HEK293T (cell line): ENCODE measurements around the gene NPLOC4.

Experiments
- CTCF ChIA-PET: fragments of 350-600 bp; formaldehyde crosslinking; extraction: SDS; loops from one replicate; lab custom pipeline; 2021; ENCODE audit warnings: antibody characterized with exemption, inconsistent platforms; lab: Yijun Ruan, JAX
- POLR2A ChIA-PET: fragments of 350-600 bp; formaldehyde crosslinking; extraction: SDS; loops from one replicate; lab custom pipeline; 2020; ENCODE audit warnings: antibody characterized with exemption, inconsistent platforms; lab: Yijun Ruan, JAX
- DNase-seq: peaks from one replicate; pipeline ENCODE4 v3.0.0; 2012; ENCODE audit warnings: mixed read lengths; ENCODE audit errors: extremely low spot score
- ARNT ChIP-seq: fragments of 450-650 bp; IDR thresholded peaks from 2 replicates; pipeline ENCODE4 v1.6.1; 2017; ENCODE audit warnings: mild to moderate bottlenecking
- BHLHE40 ChIP-seq: fragments of 450-650 bp; IDR thresholded peaks from 2 replicates; pipeline ENCODE4 v1.6.1; 2016; ENCODE audit warnings: mild to moderate bottlenecking, moderate library complexity, borderline replicate concordance
- CTBP1 ChIP-seq: fragments of 450-650 bp; IDR thresholded peaks from 2 replicates; pipeline ENCODE4 v1.6.1; 2016; ENCODE audit warnings: borderline replicate concordance
- ELF4 ChIP-seq: fragments of 450-650 bp; IDR thresholded peaks from 2 replicates; pipeline ENCODE4 v1.6.1; 2017; ENCODE audit warnings: antibody characterized with exemption
- FOXA1 ChIP-seq: fragments of 450-650 bp; IDR thresholded peaks from 2 replicates; pipeline ENCODE4 v1.6.1; 2016; ENCODE audit warnings: mild to moderate bottlenecking
- FOXK2 ChIP-seq: fragments of 450-650 bp; IDR thresholded peaks from 2 replicates; pipeline ENCODE4 v1.6.1; 2016; ENCODE audit warnings: mild to moderate bottlenecking
- FOXM1 ChIP-seq: fragments of 450-650 bp; IDR thresholded peaks from 2 replicates; pipeline ENCODE4 v1.6.1; 2017; ENCODE audit warnings: mild to moderate bottlenecking, borderline replicate concordance
- HDGF ChIP-seq: fragments of 450-650 bp; IDR thresholded peaks from 2 replicates; pipeline ENCODE4 v1.6.1; 2017; ENCODE audit warnings: antibody characterized with exemption, borderline replicate concordance
- L3MBTL2 ChIP-seq: fragments of 450-650 bp; conservative IDR thresholded peaks from 2 replicates; pipeline ENCODE4 v1.6.1; 2016; ENCODE audit warnings: mild to moderate bottlenecking
- LEF1 ChIP-seq: fragments of 450-650 bp; IDR thresholded peaks from 2 replicates; pipeline ENCODE4 v1.6.1; 2017; ENCODE audit warnings: mild to moderate bottlenecking, borderline replicate concordance
- NFRKB ChIP-seq: fragments of 450-650 bp; IDR thresholded peaks from 2 replicates; pipeline ENCODE4 v1.6.1; 2016; ENCODE audit warnings: mild to moderate bottlenecking, moderate library complexity
- PKNOX1 ChIP-seq: fragments of 450-650 bp; IDR thresholded peaks from 2 replicates; pipeline ENCODE4 v1.6.1; 2016
- SP1 ChIP-seq: fragments of 450-650 bp; IDR thresholded peaks from 2 replicates; pipeline ENCODE4 v1.6.1; 2017
- SUZ12 ChIP-seq: fragments of 450-650 bp; IDR thresholded peaks from 2 replicates; pipeline ENCODE4 v1.6.1; 2016; ENCODE audit warnings: mild to moderate bottlenecking
- TARDBP ChIP-seq: fragments of 450-650 bp; IDR thresholded peaks from 2 replicates; pipeline ENCODE4 v1.6.1; 2016
- ZNF384 ChIP-seq: fragments of 450-650 bp; IDR thresholded peaks from 2 replicates; pipeline ENCODE4 v1.6.1; 2016

The NPLOC4 gene

DNA sequence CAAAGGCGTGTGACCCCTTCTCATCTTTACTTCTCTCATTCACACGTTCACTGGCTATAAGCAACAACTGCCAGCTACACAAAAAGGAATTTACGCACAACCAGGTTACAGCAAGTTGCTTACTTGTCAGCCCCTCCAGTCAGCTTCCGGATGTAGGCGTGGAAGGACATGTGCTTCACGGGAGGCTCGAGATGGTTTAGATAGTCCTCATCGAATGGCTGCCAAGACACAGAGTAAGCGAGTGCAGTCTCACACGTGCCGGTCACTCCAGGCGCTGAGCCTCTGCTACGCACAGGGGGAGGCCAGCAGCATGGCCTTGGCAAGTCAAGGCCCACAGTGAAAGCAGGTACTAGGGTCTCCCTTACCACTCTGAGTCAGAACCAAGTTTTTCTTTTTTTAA lies 28.3 kb downstream of the NPLOC4 start:
- CTCF ChIA-PET = no interaction called here

DNA sequence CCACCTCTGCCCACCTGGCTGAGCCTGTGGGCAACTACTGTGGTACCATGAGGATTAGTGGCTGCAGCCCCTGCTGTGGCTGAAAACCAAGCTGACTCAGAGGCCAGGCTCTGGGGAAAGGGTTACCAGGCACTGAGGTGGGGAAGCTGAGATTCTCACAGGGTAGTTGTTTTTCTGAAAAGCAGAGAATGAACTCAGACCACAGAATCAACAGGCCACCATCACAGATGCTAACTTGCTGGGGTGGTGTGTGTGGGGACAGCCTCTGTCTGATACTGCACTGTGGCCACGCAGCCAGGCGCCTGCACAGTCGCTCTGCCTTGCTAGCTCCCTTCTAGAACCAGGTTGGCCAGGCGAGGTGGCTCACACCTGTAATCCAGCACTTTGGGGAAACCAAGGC lies 28.8 kb downstream of the NPLOC4 start:
- no peak for DNase-seq
- ChIA-PET POLR2A (interaction anchor here (1.1 to 1.5 kb wide), 2 partner anchors 28 to 59 kb away, joined by 3 read pairs; partner anchors contain the start of genes CCDC137 and OXLD1), CTCF (interaction anchor here (0.8 kb wide), 1 partner anchor 10 kb away, joined by 3 read pairs; no protein-coding TSS in a partner anchor)
- no peak for TF ChIP-seq LEF1

More for the DNA sequence above, 28.3 kb downstream of the NPLOC4 start:
- DNase-seq = no peak
- TF ChIP-seq ELF4 (no peak), SUZ12 (no peak), HDGF (no peak), CTBP1 (no peak), ZNF384 (no peak), BHLHE40 (no peak), SP1 (no peak), FOXK2 (no peak), NFRKB (no peak), ARNT (no peak), L3MBTL2 (no peak), PKNOX1 (no peak), FOXM1 (no peak), FOXA1 (no peak), LEF1 (no peak), TARDBP (no peak)
- POLR2A ChIA-PET = interaction anchor here (1.1 kb wide), 1 partner anchor 28 kb away, joined by 3 read pairs; no protein-coding TSS in a partner anchor

- TF ChIP-seq FOXK2 (no peak), FOXA1 (no peak), FOXM1 (no peak), PKNOX1 (no peak), CTBP1 (no peak), L3MBTL2 (no peak), TARDBP (no peak), NFRKB (no peak), SP1 (no peak), HDGF (no peak), ARNT (no peak), LEF1 (no peak), SUZ12 (no peak), ZNF384 (no peak)
- CTCF ChIA-PET = interaction anchor here (0.8 kb wide), 1 partner anchor 9 kb away, joined by 3 read pairs; no protein-coding TSS in a partner anchor
- POLR2A ChIA-PET = interaction anchor here (1.5 kb wide), 1 partner anchor 59 kb away, joined by 3 read pairs; the partner anchor contains the start of genes CCDC137 and OXLD1
- DNase-seq = no peak
Measured at GRCh38 chr17:81607431-81607830, 29.5 kb downstream of the NPLOC4 start.

- POLR2A ChIA-PET = no interaction called here
- TF ChIP-seq NFRKB (no peak), CTBP1 (no peak), ARNT (no peak), SUZ12 (no peak), PKNOX1 (no peak), FOXK2 (no peak), FOXM1 (no peak), BHLHE40 (no peak), SP1 (no peak), LEF1 (no peak)
- no peak for DNase-seq
- CTCF ChIA-PET = no interaction called here
Measured at GRCh38 chr17:81603846-81604610, 32.9 kb downstream of the NPLOC4 start.

GRCh38 chr17:81601525-81602120 lies 35.3 kb downstream of the NPLOC4 start:
- POLR2A ChIA-PET = interaction anchor here (0.8 to 1.4 kb wide), 2 partner anchors 35 to 49 kb away, joined by 3 read pairs; partner anchors contain the start of gene FAAP100
- DNase-seq = peak; percentile 78
- CTCF ChIA-PET = interaction anchor here (0.6 to 1.6 kb wide), 6 partner anchors 11 to 117 kb away, joined by 3 to 7 read pairs (median 4); no protein-coding TSS in a partner anchor
- TF ChIP-seq TARDBP (no peak), LEF1 (no peak), SP1 (no peak), BHLHE40 (no peak), SUZ12 (no peak), ELF4 (no peak), PKNOX1 (no peak), L3MBTL2 (no peak), ZNF384 (no peak), FOXA1 (no peak), ARNT (no peak), CTBP1 (no peak), NFRKB (no peak)
